Upper lobe of right lung (tissue), 1 donor: ENCODE results near the gene ABCB9. TPM values are rescaled to one million over a fixed set of nuclear protein-coding genes. Genes with fewer than 3 reads are reported as not detected.

ENCODE experiments used
- ATAC-seq: fragments of 200-7000 bp; cut with Tn5 transposase; one replicate; pipeline ENCODE4 v1.9.1; 2020; ENCODE audit warnings: mild to moderate bottlenecking, moderate library complexity
- DNase-seq: peaks from one replicate; pipeline ENCODE4 v3.0.0-alpha.2; 2020
- H3K27ac ChIP-seq: fragments of 200-600 bp; one replicate; pipeline ENCODE4 v1.8.0; 2022
- H3K27me3 ChIP-seq: fragments of 200-600 bp; one replicate; pipeline ENCODE4 v1.8.0; 2022; ENCODE audit warnings: mild to moderate bottlenecking
- H3K36me3 ChIP-seq: fragments of 200-600 bp; one replicate; pipeline ENCODE4 v1.8.0; 2022
- H3K4me1 ChIP-seq: fragments of 200-600 bp; one replicate; pipeline ENCODE4 v1.8.0; 2022
- H3K4me3 ChIP-seq: fragments of 200-600 bp; one replicate; pipeline ENCODE4 v1.8.0; 2022; ENCODE audit warnings: mild to moderate bottlenecking
- H3K9me3 ChIP-seq: fragments of 200-600 bp; one replicate; pipeline ENCODE4 v1.8.0; 2022
- CTCF ChIP-seq: fragments of 200-600 bp; IDR thresholded peaks from one replicate; pipeline ENCODE4 v1.8.0; 2022; ENCODE audit warnings: antibody characterized with exemption
- intact Hi-C: fragments of 100-400 bp; cut with DNase I; formaldehyde crosslinking; loops from one replicate; pipeline ENCODE4 v1.11.0; 2022
- total RNA-seq: library from RNA; stranded (reverse); fragmentation: NEBNext Ultra II Directional; extraction: Animal tissue kit (Norgen Biotek cat#: 25700); gene quantifications from one replicate; pipeline ENCODE4 v1.2.1, GENCODE V29; 2021
- donor health status: DM: no; HTN: yes; CAD: no; lungs with severe emphysema.

ABCB9 gene
- total RNA-seq, 1 donor from 2014 or later: 5.2 TPM

GRCh38 chr12:122902854-122903692, 63.2 kb downstream of the ABCB9 start:
- Histone ChIP-seq H3K4me1 (no peaks in the 10 kb centered on the region), H3K27me3 (no peaks in the 10 kb centered on the region), H3K36me3 (no peaks in the 10 kb centered on the region), H3K27ac (no peak overlapping the region), H3K4me3 (no peak overlapping the region), H3K9me3 (no peaks in the 10 kb centered on the region)
- DNase-seq: no peak
- TF ChIP-seq CTCF: no peak
- ATAC-seq: no peak
- intact Hi-C loops: no loop called here

DNA sequence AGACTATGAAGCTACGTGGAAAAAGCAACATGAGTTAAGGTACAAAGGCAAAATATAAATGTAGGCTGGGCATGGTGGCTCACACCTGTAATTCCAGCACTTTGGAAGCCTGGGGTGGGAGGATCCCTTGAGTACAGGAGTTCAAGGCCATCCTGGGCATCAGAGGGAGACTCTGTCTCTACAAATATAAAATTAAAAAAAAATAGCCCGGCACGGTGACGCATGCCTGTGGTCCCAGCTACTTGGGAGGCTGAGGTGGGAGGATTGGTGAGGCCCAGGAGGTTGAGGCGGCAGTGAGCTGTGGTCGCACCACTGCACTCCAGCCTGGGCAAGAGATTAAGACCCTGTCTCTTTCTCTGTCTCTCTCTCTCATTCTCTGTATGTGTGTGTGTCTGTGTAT, 66.4 kb downstream of the ABCB9 start:
- no peaks in the 10 kb centered on the region for H3K9me3 ChIP-seq
- DNase-seq: no peak
- TF ChIP-seq CTCF: no peak
- intact Hi-C loops: no loop called here
- no peaks in the 10 kb centered on the region for H3K36me3 ChIP-seq
- H3K4me3 ChIP-seq: no peak overlapping the region
- peaks cover 2% of the 10 kb centered on the region for H3K4me1 ChIP-seq
- H3K27me3 ChIP-seq: no peaks in the 10 kb centered on the region
- ATAC-seq: no peak
- H3K27ac ChIP-seq: no peak overlapping the region

GRCh38 chr12:122896662-122897061, 69.6 kb downstream of the ABCB9 start:
- peaks cover 32% of the 10 kb centered on the region for H3K4me1 ChIP-seq
- DNase-seq (no peak), ATAC-seq (no peak)
- peak overlapping the region; percentile 93 for H3K27ac ChIP-seq
- intact Hi-C loops: no loop called here
- H3K36me3 ChIP-seq: no peaks in the 10 kb centered on the region
- no peaks in the 10 kb centered on the region for H3K27me3 ChIP-seq
- no peaks in the 10 kb centered on the region for H3K9me3 ChIP-seq
- no peak for TF ChIP-seq CTCF
- H3K4me3 ChIP-seq: no peak overlapping the region

DNA sequence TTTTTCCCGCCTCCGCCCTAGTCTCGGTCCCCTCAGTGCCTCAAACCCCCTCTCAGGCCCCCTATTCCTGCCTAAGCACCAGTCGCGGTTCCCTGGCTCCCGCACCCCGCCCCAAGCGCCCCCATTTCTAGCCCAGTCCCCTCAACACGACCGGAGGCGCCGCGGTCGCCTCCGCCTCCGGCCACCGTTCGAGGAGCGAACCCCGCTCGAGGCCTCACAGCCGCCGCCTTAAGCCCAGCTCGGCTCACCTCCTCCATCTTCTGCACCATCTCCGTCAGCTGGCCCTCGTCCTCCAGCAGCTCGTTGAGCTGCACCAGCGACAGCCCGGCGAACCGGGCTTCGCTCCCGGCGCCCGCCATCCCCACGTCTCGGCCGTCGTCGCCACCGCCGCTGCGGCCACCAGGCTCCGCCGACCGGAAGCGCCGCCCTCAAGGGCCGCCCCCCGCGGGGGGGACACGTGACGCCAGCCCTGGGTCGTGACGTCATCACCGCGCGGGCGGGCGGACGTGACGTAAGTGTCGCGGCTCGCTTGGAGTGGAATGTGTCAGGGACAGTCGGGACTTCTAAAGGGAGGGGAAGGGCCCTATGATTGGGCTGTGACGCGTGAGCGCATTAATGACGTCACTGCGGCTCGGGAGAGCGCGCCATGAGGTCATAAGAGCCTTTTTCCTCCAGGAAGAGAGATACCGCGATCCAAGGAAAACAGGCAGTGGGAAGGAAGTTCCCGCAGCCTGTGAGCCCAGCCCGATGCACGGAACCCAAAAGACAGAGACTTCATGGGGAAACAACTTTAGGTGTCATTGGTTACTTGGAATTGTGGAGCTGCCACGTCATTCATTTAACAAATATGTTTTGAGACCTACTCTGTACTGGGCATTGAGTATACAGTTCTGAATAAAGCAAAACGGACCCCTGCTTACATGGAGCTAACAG, 70.3 kb downstream of the ABCB9 start, which contains the start of gene VPS37B:
TSS of gene VPS37B (minus strand) at position 421 of the 933 bp plus-strand sequence. CDS start at position 359, 62 bp downstream.
- peaks cover 39% of the 10 kb centered on the region for H3K4me1 ChIP-seq
- no peaks in the 10 kb centered on the region for H3K36me3 ChIP-seq
- peak within 1 kb of the TSS; percentile 75 for H3K4me3 ChIP-seq
- peak; percentile 87 for ATAC-seq
- no peaks in the 10 kb centered on the region for H3K9me3 ChIP-seq
- no peaks in the 10 kb centered on the region for H3K27me3 ChIP-seq
- intact Hi-C loops: no loop called here
- peak within 1 kb of the TSS; percentile 93 for H3K27ac ChIP-seq
- peak; percentile 93 for DNase-seq
- TF ChIP-seq CTCF: no peak

GRCh38 chr12:122895320-122895703, 71.0 kb downstream of the ABCB9 start:
- no peak for DNase-seq
- H3K4me3 ChIP-seq: peak overlapping the region; percentile 75
- ATAC-seq: peak; percentile 10
- no peaks in the 10 kb centered on the region for H3K9me3 ChIP-seq
- intact Hi-C loops: no loop called here
- H3K27me3 ChIP-seq: no peaks in the 10 kb centered on the region
- H3K27ac ChIP-seq: peak overlapping the region; percentile 93
- H3K36me3 ChIP-seq: no peaks in the 10 kb centered on the region
- TF ChIP-seq CTCF: no peak
- H3K4me1 ChIP-seq: peaks cover 46% of the 10 kb centered on the region
